H9 (cell line): ENCODE measurements around the gene MAPK8. TPM values are rescaled to one million over a fixed set of nuclear protein-coding genes. Genes with fewer than 3 reads are reported as not detected.

Experiments
- DNase-seq: peaks from one replicate; pipeline ENCODE4 v3.0.0-alpha.2; 2017
- H2AFZ ChIP-seq: one replicate; pipeline ENCODE4 v1.6.1; 2013; ENCODE audit warnings: mild to moderate bottlenecking, low read length, control low read depth, moderate library complexity
- H2AK5ac ChIP-seq: 2 replicates; pipeline ENCODE4 v1.6.1; 2013; ENCODE audit warnings: low read length, control low read depth, mixed read lengths; ENCODE audit not compliant: insufficient read length
- H2BK120ac ChIP-seq: one replicate; pipeline ENCODE4 v1.6.1; 2013; ENCODE audit warnings: low read depth, mild to moderate bottlenecking, low read length, control low read depth, inconsistent platforms; ENCODE audit not compliant: poor library complexity, severe bottlenecking
- H2BK12ac ChIP-seq: 2 replicates; pipeline ENCODE4 v1.6.1; 2013; ENCODE audit warnings: low read length, control low read depth, mixed read lengths, low read depth; ENCODE audit not compliant: insufficient read length
- H2BK15ac ChIP-seq: 2 replicates; pipeline ENCODE4 v1.6.1; 2013; ENCODE audit warnings: low read depth, low read length, control low read depth
- H2BK20ac ChIP-seq: one replicate; pipeline ENCODE4 v1.6.1; 2013; ENCODE audit warnings: low read depth, mild to moderate bottlenecking, low read length, control low read depth, inconsistent platforms; ENCODE audit not compliant: poor library complexity, severe bottlenecking
- H2BK5ac ChIP-seq: 2 replicates; pipeline ENCODE4 v1.6.1; 2013; ENCODE audit warnings: low read length, control low read depth, mixed read lengths; ENCODE audit not compliant: insufficient read length
- H3K14ac ChIP-seq: 2 replicates; pipeline ENCODE4 v1.6.1; 2013; ENCODE audit warnings: low read length, control low read depth; ENCODE audit not compliant: insufficient read depth
- H3K18ac ChIP-seq: 2 replicates; pipeline ENCODE4 v1.6.1; 2013; ENCODE audit warnings: low read depth, mild to moderate bottlenecking, mixed read lengths, low read length, control low read depth; ENCODE audit not compliant: insufficient read length
- H3K23ac ChIP-seq: 2 replicates; pipeline ENCODE4 v1.6.1; 2013; ENCODE audit warnings: low read length, control low read depth, mixed read lengths, low read depth; ENCODE audit not compliant: insufficient read length
- H3K23me2 ChIP-seq: 2 replicates; pipeline ENCODE4 v1.6.1; 2013; ENCODE audit warnings: low read depth, mild to moderate bottlenecking, mixed read lengths, low read length, control low read depth; ENCODE audit not compliant: insufficient read length, poor library complexity, severe bottlenecking
- H3K27ac ChIP-seq: 2 replicates; pipeline ENCODE4 v1.5.1; 2013; ENCODE audit warnings: low read length, control low read depth, mixed read lengths, low read depth; ENCODE audit not compliant: insufficient read length
- H3K27me3 ChIP-seq: 2 replicates; pipeline ENCODE4 v1.6.1; 2013; ENCODE audit warnings: low read length, control low read depth, inconsistent platforms; ENCODE audit not compliant: insufficient read depth
- H3K4ac ChIP-seq: 2 replicates; pipeline ENCODE4 v1.6.1; 2013; ENCODE audit warnings: low read depth, mild to moderate bottlenecking, control low read depth, inconsistent platforms, low read length, moderate library complexity
- H3K4me1 ChIP-seq: 2 replicates; pipeline ENCODE4 v1.6.1; 2013; ENCODE audit warnings: low read length, control low read depth, inconsistent platforms; ENCODE audit not compliant: insufficient read depth
- H3K4me2 ChIP-seq: 2 replicates; pipeline ENCODE4 v1.6.1; 2013; ENCODE audit warnings: low read length, control low read depth, mixed read lengths; ENCODE audit not compliant: insufficient read length, insufficient read depth
- H3K56ac ChIP-seq: 2 replicates; pipeline ENCODE4 v1.6.1; 2013; ENCODE audit warnings: low read depth, mild to moderate bottlenecking, mixed read lengths, low read length, control low read depth; ENCODE audit not compliant: insufficient read length
- H3K79me1 ChIP-seq: 2 replicates; pipeline ENCODE4 v1.6.1; 2013; ENCODE audit warnings: low read depth, mild to moderate bottlenecking, moderate library complexity, low read length, control low read depth, inconsistent platforms; ENCODE audit not compliant: insufficient read depth, poor library complexity, severe bottlenecking
- H3K79me2 ChIP-seq: 2 replicates; pipeline ENCODE4 v1.6.1; 2013; ENCODE audit warnings: low read length, control low read depth, inconsistent platforms; ENCODE audit not compliant: insufficient read depth
- H3K9ac ChIP-seq: 2 replicates; pipeline ENCODE4 v1.6.1; 2013; ENCODE audit warnings: low read length, control low read depth, mixed read lengths; ENCODE audit not compliant: insufficient read length; ENCODE audit errors: extremely low read depth
- H3K9me3 ChIP-seq: one replicate; pipeline ENCODE4 v1.6.1; 2013; ENCODE audit warnings: low read depth, low read length, inconsistent platforms; ENCODE audit not compliant: control insufficient read depth
- H3T11ph ChIP-seq: one replicate; pipeline ENCODE4 v1.6.1; 2013; ENCODE audit warnings: mild to moderate bottlenecking, low read length, control low read depth, inconsistent platforms
- H4K20me1 ChIP-seq: one replicate; pipeline ENCODE4 v1.6.1; 2013; ENCODE audit not compliant: control insufficient read depth, insufficient read length, insufficient read depth
- H4K5ac ChIP-seq: 2 replicates; pipeline ENCODE4 v1.6.1; 2013; ENCODE audit warnings: low read depth, mild to moderate bottlenecking, mixed read lengths, low read length, control low read depth; ENCODE audit not compliant: insufficient read length
- H4K8ac ChIP-seq: replicated peaks from 2 replicates; pipeline ENCODE4 v1.6.1; 2013; ENCODE audit warnings: low read length, control low read depth, mixed read lengths, low read depth; ENCODE audit not compliant: insufficient read length
- H4K91ac ChIP-seq: 2 replicates; pipeline ENCODE4 v1.6.1; 2013; ENCODE audit warnings: low read depth, mild to moderate bottlenecking, moderate library complexity, mixed read lengths, low read length, control low read depth; ENCODE audit not compliant: insufficient read length
- H3K27ac Mint-ChIP-seq, 3 experiments: 2 replicates in 2 of 3; 3 replicates in 1 of 3; pipeline ENCODE4 v1.8.0; 2020 to 2021; ENCODE audit warnings: mixed read lengths in 3 of 3, mild to moderate bottlenecking in 1 of 3, moderate library complexity in 1 of 3
- H3K27me3 Mint-ChIP-seq: 2 replicates; pipeline ENCODE4 v1.8.0; 2021; ENCODE audit warnings: low read depth, mild to moderate bottlenecking, moderate library complexity, mixed read lengths
- H3K36me3 Mint-ChIP-seq, 3 experiments: 2 replicates in 2 of 3; 3 replicates in 1 of 3; pipeline ENCODE4 v1.8.0; 2020 to 2021; ENCODE audit warnings: low read depth in 3 of 3, mixed read lengths in 3 of 3; ENCODE audit not compliant: insufficient read depth in 1 of 3
- H3K4me1 Mint-ChIP-seq, 2 experiments: 2 replicates each; pipeline ENCODE4 v1.8.0; 2020; ENCODE audit warnings: mixed read lengths in 2 of 2
- H3K4me3 Mint-ChIP-seq, 2 experiments: 2 replicates in 1 of 2; 3 replicates in 1 of 2; pipeline ENCODE4 v1.8.0; 2020 to 2021; ENCODE audit warnings: mild to moderate bottlenecking in 2 of 2, mixed read lengths in 2 of 2, moderate library complexity in 1 of 2
- H3K9me3 Mint-ChIP-seq, 2 experiments: 2 replicates in 1 of 2; 3 replicates in 1 of 2; pipeline ENCODE4 v1.8.0; 2020; ENCODE audit warnings: mild to moderate bottlenecking in 2 of 2, mixed read lengths in 2 of 2, moderate library complexity in 1 of 2
- CTCF ChIP-seq: fragments of 200-600 bp; sonication (generic); conservative IDR thresholded peaks from 3 replicates; pipeline ENCODE4 v1.8.0; 2021; ENCODE audit warnings: antibody characterized with exemption, mild to moderate bottlenecking
- WGBS: extraction: QIAGEN DNeasy Blood & Tissue Kit; methylation state at CpG from one replicate; pipeline ENCODE4 v1.1.7; 2013; ENCODE audit warnings: missing lambda C conversion rate, low lambda C conversion rate, mixed read lengths; ENCODE audit not compliant: insufficient read length; ENCODE audit errors: extremely low coverage; 5-methylcytosine and 5-hydroxymethylcytosine counted together
- total RNA-seq: library from RNA; stranded (reverse); gene quantifications from 2 replicates; pipeline ENCODE4 v1.2.1, GENCODE V29; 2021

MAPK8 gene
- total RNA-seq, 1 experiment from 2014 or later = 52.0 TPM

- Histone ChIP-seq H2AK5ac (no peak overlapping the region), H2BK120ac (no peak overlapping the region), H3K27me3 (no peaks in the 10 kb centered on the region), H2BK12ac (no peak overlapping the region), H4K20me1 (no peaks in the 10 kb centered on the region), H3K4ac (no peak overlapping the region), H3K79me2 (no peaks in the 10 kb centered on the region), H3K27ac (no peak overlapping the region), H3K4me1 (no peaks in the 10 kb centered on the region; the same call in 1 of the 2 replicates), H2BK15ac (no peak overlapping the region), H3K23ac (no peak overlapping the region), H4K8ac (no peak overlapping the region), H3T11ph (no peak overlapping the region), H3K9me3 (no peaks in the 10 kb centered on the region), H3K4me2 (no peak overlapping the region), H3K18ac (no peak overlapping the region), H3K79me1 (no peaks in the 10 kb centered on the region), H4K91ac (no peak overlapping the region), H3K23me2 (no peaks in the 10 kb centered on the region), H2AFZ (no peak overlapping the region), H3K9ac (no peak overlapping the region), H2BK20ac (no peak overlapping the region), H2BK5ac (no peak overlapping the region), H4K5ac (no peak overlapping the region), H3K56ac (no peak overlapping the region), H3K14ac (peak overlapping the region; percentile 86; the same call in 1 of the 2 replicates)
- Mint-ChIP-seq H3K27ac (peak overlapping the region in 1 of 3 experiments; percentile 56; a peak in 2 of 7 replicates), H3K36me3 (peaks cover 0 to 4% (median 3%) of the 10 kb centered on the region in 3 experiments; a peak in 3 of 7 replicates), H3K4me3 (no peak overlapping the region), H3K4me1 (peaks cover 25 to 50% of the 10 kb centered on the region in 2 experiments), H3K9me3 (no peaks in the 10 kb centered on the region), H3K27me3 (no peaks in the 10 kb centered on the region; the same call in none of the 2 replicates)
- DNase-seq = peak; percentile 28
- WGBS = no CpG with 5 or more reads among the region's 20 CpGs
- TF ChIP-seq CTCF = no peak
Measured at GRCh38 chr10:48480397-48481374, 174.2 kb downstream of the MAPK8 start.
